Activated CD8-positive, alpha-beta T cell treated with anti-CD3 and anti-CD28 coated beads for 36 hours (primary cell): ENCODE results near the gene CACNA2D3. TPM values are rescaled to one million over a fixed set of nuclear protein-coding genes. Genes with fewer than 3 reads are reported as not detected.

Experiments
- ATAC-seq: fragments of 200-7000 bp; cut with Tn5 transposase; one replicate; pipeline ENCODE4 v1.10.0; 2021; ENCODE audit warnings: mild to moderate bottlenecking, moderate library complexity
- CTCF ChIA-PET: fragments of 350-600 bp; sonication (Branson Sonifier 250); formaldehyde crosslinking; loops from one replicate; lab custom pipeline; 2021; ENCODE audit warnings: antibody characterized with exemption; lab: Charles Lee
- POLR2A ChIA-PET: fragments of 350-600 bp; sonication (Branson Sonifier 250); formaldehyde crosslinking; loops from one replicate; lab custom pipeline; 2021; ENCODE audit warnings: antibody characterized with exemption; lab: Charles Lee
- DNase-seq: peaks from one replicate; pipeline ENCODE4 v3.0.0-alpha.2; 2020
- H3K27ac Mint-ChIP-seq: one replicate; pipeline ENCODE4 v1.8.0; 2021; ENCODE audit warnings: mild to moderate bottlenecking, mixed read lengths
- H3K27me3 Mint-ChIP-seq: one replicate; pipeline ENCODE4 v1.8.0; 2021; ENCODE audit warnings: mixed read lengths
- H3K36me3 Mint-ChIP-seq: one replicate; pipeline ENCODE4 v1.8.0; 2021; ENCODE audit warnings: low read depth, mixed read lengths
- H3K4me1 Mint-ChIP-seq: one replicate; pipeline ENCODE4 v1.8.0; 2021; ENCODE audit warnings: low read depth, mixed read lengths
- H3K4me3 Mint-ChIP-seq: one replicate; pipeline ENCODE4 v1.8.0; 2021; ENCODE audit warnings: mild to moderate bottlenecking, moderate library complexity, mixed read lengths
- H3K9me3 Mint-ChIP-seq: one replicate; pipeline ENCODE4 v1.8.0; 2021; ENCODE audit warnings: mixed read lengths
- CTCF ChIP-seq: fragments of 200-600 bp; IDR thresholded peaks from one replicate; pipeline ENCODE4 v1.8.0; 2022; ENCODE audit warnings: antibody characterized with exemption, mild to moderate bottlenecking
- intact Hi-C: fragments of 100-400 bp; cut with micrococcal nuclease; formaldehyde crosslinking; loops from one replicate; pipeline ENCODE4 v1.10.0; 2022
- total RNA-seq, 2 experiments: library from RNA; stranded (reverse); gene quantifications; one replicate each; pipeline ENCODE4 v1.2.3, GENCODE V29; 2021

Gene CACNA2D3
- total RNA-seq, 2 experiments from 2014 or later = not detected

- Mint-ChIP-seq H3K4me1 (no peaks in the 10 kb centered on the region), H3K27me3 (no peaks in the 10 kb centered on the region), H3K27ac (no peak overlapping the region), H3K36me3 (no peaks in the 10 kb centered on the region), H3K9me3 (no peaks in the 10 kb centered on the region), H3K4me3 (no peak overlapping the region)
- DNase-seq (no peak), ATAC-seq (no peak)
- intact Hi-C loops = no loop called here
- ChIA-PET CTCF (interaction anchor here (0.8 kb wide), 1 partner anchor 15 kb away, joined by 3 read pairs; no protein-coding TSS in a partner anchor), POLR2A (no interaction called here)
- no peak for TF ChIP-seq CTCF
Observed at GRCh38 chr3:54837964-54838363, 715.6 kb downstream of the CACNA2D3 start.

GRCh38 chr3:54841471-54841870, 719.1 kb downstream of the CACNA2D3 start:
- no peak for TF ChIP-seq CTCF
- POLR2A ChIA-PET = no interaction called here
- Mint-ChIP-seq H3K36me3 (no peaks in the 10 kb centered on the region), H3K4me3 (no peak overlapping the region), H3K27ac (no peak overlapping the region), H3K4me1 (no peaks in the 10 kb centered on the region), H3K27me3 (no peaks in the 10 kb centered on the region), H3K9me3 (no peaks in the 10 kb centered on the region)
- intact Hi-C loops = no loop called here
- CTCF ChIA-PET = interaction anchor here (1.0 to 1.5 kb wide), 2 partner anchors 10 to 12 kb away, joined by 3 read pairs; no protein-coding TSS in a partner anchor
- ATAC-seq (no peak), DNase-seq (no peak)

GRCh38 chr3:54843352-54843751, 721.0 kb downstream of the CACNA2D3 start:
- Mint-ChIP-seq H3K9me3 (no peaks in the 10 kb centered on the region), H3K4me1 (no peaks in the 10 kb centered on the region), H3K27me3 (peaks cover 2% of the 10 kb centered on the region), H3K36me3 (no peaks in the 10 kb centered on the region), H3K27ac (no peak overlapping the region), H3K4me3 (no peak overlapping the region)
- DNase-seq (no peak), ATAC-seq (no peak)
- CTCF ChIA-PET = interaction anchor here (1.5 kb wide), 1 partner anchor 13 kb away, joined by 4 read pairs; no protein-coding TSS in a partner anchor
- TF ChIP-seq CTCF = no peak
- POLR2A ChIA-PET = no interaction called here
- intact Hi-C loops = no loop called here

GRCh38 chr3:54844211-54844610, 721.9 kb downstream of the CACNA2D3 start:
- no peak for TF ChIP-seq CTCF
- ATAC-seq (no peak), DNase-seq (no peak)
- H3K4me3 Mint-ChIP-seq = no peak overlapping the region
- peaks cover 2% of the 10 kb centered on the region for H3K27me3 Mint-ChIP-seq
- CTCF ChIA-PET = no interaction called here
- POLR2A ChIA-PET = no interaction called here
- no peak overlapping the region for H3K27ac Mint-ChIP-seq
- no peaks in the 10 kb centered on the region for H3K9me3 Mint-ChIP-seq
- intact Hi-C loops = no loop called here
- H3K4me1 Mint-ChIP-seq = no peaks in the 10 kb centered on the region
- H3K36me3 Mint-ChIP-seq = no peaks in the 10 kb centered on the region

GRCh38 chr3:54845011-54845410, 722.7 kb downstream of the CACNA2D3 start:
- Mint-ChIP-seq H3K27ac (no peak overlapping the region), H3K4me3 (no peak overlapping the region), H3K36me3 (no peaks in the 10 kb centered on the region), H3K27me3 (peaks cover 2% of the 10 kb centered on the region), H3K4me1 (no peaks in the 10 kb centered on the region), H3K9me3 (no peaks in the 10 kb centered on the region)
- no peak for TF ChIP-seq CTCF
- DNase-seq = no peak
- ATAC-seq = no peak
- CTCF ChIA-PET = no interaction called here
- intact Hi-C loops = no loop called here
- POLR2A ChIA-PET = no interaction called here
